Fibroblast of skin of back (primary cell): Measurements from ENCODE around the gene C6orf15. TPM values are rescaled to one million over a fixed set of nuclear protein-coding genes. Genes with fewer than 3 reads are reported as not detected.

Experiments
- DNase-seq: peaks from one replicate; pipeline ENCODE4 v3.0.0-alpha.2; 2013
- polyA plus RNA-seq, 2 experiments: library from polyadenylated mRNA; unstranded; fragments of 120-200 nt; gene quantifications; one replicate each; pipeline ENCODE4 v1.2.1, GENCODE V29; 2013; ENCODE audit not compliant: insufficient read length in 2 of 2

Gene C6orf15
- not detected for polyA plus RNA-seq (2013, experiment 1 of 2; ENCODE audit: insufficient read length)
- polyA plus RNA-seq (2013, experiment 2 of 2; ENCODE audit: insufficient read length) = not detected

DNA sequence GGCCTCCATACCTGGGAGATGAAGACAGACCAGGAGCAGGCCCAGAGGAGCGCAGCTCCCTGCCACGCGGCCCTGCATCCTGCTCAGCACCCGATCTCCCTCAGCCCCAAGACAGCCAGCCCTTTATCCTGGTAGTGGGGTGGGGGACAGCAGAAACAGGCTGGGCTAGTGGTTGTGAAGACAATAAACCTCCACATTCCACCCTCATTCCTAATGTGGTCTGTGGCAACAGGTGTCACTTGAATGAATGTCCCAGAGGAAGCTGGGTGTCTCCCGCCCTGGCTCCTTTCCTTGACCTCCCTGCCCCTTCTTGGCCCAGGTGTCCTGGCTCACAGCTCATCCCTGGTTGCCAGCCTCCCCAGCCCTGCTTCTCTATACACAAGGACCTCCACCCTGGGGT lies at the start of gene C6orf15:
Gene C6orf15 (minus strand): TSS at position 98 of the 400 bp plus-strand sequence. CDS start 20 bp downstream, at position 78.
- DNase-seq = no peak

DNA sequence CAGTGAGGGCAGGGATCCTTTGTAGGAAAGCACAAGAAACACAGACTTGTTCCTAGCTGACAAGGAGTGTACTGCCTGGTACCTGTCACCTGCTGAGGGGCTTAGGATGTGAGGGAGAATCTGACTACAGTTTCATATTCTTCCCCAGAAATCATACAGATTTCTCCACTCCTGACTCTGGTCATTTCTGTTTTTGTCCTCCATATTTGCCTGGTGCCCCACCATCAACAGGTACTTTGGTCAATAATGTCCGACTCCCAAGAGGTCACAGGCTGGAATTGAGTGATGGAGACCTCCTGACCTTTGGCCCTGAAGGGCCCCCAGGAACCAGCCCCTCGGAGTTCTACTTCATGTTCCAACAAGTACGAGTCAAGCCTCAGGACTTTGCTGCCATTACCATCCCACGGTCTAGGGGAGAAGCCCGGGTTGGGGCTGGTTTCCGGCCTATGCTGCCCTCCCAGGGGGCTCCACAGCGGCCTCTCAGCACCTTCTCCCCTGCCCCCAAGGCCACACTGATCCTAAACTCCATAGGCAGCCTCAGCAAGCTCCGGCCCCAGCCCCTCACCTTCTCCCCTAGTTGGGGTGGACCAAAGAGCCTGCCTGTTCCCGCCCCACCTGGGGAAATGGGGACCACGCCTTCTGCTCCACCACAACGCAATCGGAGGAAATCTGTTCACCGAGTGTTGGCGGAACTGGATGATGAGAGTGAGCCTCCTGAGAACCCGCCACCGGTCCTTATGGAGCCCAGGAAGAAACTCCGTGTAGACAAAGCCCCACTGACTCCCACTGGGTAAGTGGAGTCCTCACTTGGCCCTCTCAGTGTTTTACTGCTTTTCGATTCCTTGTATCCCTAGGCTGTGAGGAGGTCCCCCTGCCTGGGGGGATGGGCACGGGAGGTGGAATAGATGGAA lies 49.1 kb upstream of the C6orf15 start:
- no peak for DNase-seq

DNA sequence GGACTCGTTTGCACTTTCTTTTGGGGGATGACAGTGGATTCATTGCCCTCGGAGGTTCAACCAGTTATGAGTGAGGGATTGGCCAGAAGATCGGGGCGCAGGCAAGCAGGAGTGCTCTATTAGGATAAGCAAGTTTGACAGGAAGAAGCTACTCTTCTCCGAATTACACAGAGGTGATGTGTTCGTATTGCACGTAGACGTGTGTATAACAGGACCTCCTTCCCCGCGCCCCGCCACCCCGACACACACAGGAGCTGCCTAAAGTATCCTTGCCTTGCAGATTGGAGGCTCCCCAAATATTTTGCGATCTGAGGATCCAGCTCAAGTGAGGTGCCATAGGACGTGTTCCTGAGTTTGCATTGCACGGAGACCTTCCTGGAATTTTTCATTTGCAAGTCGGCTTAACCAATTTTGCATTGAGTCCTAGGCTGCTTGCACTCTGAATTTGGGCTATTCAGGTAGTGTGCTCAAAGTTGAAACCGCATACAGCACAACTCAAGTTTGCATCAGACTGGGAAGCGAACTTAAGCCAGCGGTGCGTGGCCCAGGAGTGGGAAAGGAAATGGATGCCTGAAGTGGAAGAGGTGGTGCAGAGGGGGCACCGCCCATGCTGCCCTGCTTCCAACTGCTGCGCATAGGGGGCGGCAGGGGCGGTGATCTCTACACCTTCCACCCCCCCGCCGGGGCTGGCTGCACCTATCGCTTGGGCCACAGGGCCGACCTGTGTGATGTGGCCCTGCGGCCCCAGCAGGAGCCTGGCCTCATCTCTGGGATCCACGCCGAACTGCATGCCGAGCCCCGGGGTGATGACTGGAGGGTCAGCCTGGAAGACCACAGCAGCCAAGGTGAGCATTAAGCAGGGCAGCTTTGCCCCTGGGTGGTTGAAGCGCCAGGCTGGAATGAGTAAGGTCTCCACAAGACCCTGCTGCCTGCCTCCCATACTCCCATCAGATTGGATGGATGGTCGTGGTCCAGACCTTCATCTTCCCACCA lies 46.8 kb upstream of the C6orf15 start:
- no peak for DNase-seq

DNA sequence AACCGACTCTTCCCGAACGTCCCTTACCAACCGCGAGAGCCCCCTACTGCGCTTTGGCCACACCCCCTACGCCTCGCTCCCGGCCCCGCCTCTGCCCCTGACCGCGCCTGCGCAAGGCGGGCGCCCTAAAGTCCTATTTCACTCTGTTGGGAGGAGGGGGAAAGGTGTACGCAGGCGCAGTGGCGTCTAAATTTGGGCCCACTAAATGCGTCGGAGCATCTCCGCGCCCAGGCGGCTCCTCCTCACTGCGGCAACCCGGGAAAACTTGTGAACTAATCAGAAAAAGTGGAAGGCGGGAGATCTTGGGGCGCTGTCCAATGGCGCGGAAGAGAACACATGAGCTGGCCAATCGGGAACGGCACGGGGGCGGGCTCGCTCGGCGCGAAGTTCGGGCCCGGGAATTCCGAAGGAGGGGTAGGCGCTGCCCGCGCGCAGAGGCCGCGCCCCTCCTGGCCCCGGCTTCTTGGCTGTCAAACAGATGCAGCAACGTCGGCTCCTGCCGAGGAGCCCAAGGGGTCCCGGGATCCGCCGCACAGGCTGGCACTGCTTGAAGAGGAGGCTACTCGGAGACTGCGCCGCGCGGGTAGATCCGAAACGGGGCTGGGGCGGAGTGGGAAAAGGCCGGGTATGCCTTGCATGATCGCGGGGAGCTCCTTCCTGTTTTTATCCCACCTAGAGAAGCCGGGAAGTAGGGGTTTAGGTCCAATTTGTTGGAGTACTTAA lies 45.9 kb upstream of the C6orf15 start, which contains the start of gene TCF19:
Gene TCF19 (plus strand): TSS at position 450 of the 723 bp plus-strand sequence. CDS start 881 bp downstream, outside the sequence.
- peak; percentile 99 for DNase-seq

DNA sequence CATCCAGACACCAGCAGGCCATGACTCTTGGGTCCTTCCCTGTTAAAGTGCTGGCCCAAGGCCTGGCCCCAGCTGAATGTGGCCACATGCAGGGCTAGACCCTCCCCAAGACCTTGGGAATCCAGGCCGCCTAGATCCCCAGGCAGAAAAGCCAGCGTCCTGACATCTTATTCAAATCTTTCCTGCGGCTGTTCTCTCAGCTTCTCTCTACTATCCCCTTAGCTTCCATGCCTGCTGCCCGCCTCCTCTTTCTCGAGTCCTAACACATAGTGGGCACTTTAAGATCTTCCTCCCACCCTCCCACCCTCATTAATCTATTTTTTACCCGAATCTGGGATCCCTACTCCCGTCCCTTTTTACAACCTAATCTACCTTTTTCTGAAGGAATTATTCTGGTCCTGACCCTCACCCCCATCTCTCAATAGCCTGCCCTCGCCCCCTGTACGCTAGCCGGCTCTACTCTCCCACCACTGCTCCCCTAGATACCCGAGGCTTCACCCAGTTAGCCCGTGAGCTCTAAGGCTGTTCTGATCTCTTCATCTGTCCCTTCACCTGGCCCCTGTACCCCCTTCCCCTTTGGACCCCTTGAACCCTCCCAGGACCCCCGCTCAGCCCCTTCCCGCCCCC lies 45.3 kb upstream of the C6orf15 start, which contains the start of gene CCHCR1:
Gene CCHCR1 (minus strand): TSS at position 290 of the 627 bp plus-strand sequence. CDS start 202 bp downstream, at position 88.
- no peak for DNase-seq

DNA sequence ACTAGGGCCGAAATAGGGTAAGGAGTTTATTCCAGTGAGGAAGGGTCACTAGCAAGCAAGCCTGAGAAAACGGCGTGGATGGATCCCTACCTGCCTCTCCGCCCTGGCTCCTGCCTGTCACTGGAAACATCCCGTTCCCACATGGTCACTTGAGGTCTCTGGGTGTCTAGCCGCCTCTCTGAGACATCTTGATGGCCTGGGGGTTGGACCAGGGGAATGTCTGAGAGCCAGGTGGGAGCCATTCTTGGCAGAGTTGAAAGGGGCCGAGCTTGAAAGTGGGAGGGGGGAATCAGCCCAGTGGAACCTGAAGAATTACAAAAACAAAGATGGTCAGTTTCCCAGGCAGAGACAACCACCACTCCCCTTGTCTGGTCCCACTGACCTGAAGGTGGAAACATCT lies 44.3 kb upstream of the C6orf15 start:
- no peak for DNase-seq

DNA sequence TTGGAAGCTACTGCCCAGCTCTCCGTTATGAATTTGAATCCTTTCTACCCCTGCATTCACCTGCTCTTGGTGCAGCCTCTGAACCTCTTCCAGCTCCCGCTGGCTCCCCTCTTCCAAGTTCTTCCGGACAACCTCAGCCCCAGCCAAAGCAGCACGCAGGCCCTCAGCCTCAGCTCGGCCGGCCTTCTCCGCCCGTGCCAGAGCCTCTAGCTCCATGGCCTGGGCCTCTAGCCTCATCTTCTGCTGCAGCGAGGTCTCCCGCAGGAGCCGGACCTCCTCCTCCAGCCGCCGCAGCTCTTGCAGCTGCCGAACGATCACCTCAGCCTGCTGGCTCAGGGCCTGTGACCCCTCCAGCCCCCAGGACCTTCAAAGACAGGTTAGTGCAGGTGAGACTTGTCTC lies 42.1 kb upstream of the C6orf15 start:
- DNase-seq = no peak

DNA sequence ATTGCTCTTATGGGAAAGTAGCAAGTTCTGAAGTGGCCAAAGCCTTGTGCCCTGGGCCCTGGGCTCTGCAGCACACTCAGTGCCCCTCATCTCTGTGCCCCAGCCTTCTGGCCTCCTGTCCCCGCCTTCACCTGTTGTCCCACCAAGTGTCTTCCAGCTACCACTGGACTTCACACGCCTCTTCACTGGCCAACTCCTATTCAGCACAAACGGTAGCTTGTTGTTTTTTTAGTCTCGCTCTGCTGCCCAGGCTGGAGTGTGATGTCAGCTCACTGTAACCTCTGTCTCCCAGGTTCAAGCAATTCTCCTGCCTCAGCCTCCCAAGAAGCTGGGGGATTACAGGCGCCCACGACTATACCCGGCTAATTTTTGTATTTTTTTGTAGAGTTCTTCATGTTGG lies 40.4 kb upstream of the C6orf15 start:
- no peak for DNase-seq

DNA sequence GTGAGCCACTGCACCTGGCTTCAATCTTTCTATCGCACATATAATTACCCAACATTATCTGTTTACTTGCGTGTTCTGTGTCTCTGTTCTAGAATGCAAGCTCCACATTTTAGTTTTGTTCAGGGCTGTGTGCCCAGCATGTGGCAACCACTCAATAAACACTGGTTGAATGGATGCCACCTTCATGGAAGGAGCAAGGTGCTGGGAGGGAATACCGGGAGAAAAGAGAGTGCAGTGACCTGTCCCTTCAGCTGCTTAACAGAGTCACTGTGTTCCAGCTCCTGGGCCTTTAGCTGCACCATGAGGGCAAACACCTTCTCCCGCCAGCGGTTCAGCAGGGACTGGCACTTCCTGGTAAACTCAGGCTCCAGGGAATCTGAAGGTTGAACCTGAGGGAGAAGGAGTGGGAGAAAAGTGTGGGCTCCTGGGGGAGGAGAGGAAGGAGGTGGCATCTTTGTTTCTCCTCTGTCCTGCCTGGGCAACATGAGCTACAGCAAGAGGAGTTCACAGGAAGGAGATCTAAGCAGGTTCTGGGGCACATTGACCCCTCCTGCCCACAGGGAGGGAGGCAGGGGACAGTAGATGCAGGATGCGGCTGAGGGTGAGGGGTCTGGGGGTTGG lies 37.6 kb upstream of the C6orf15 start:
- DNase-seq = no peak

DNA sequence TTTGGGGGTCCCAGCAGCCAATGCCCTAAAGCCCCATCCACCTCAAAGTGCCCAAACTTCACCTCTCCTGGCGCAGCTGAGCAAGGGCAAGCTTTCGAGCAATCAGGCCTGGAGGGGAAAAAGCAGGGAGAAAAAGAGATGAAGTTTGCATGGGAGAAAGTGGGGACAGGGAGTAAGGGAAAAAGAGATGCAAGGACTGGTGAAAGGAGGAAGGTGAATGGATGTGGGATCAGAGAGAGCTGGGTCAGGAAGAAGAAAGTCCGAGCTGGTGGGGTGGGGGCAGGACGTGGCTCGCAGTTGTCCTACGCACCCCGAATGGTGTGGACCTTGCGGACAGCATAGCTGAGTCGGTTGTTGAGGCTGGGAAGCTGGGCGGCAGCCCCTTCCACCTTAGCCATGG lies 33.0 kb upstream of the C6orf15 start:
- DNase-seq = no peak

DNA sequence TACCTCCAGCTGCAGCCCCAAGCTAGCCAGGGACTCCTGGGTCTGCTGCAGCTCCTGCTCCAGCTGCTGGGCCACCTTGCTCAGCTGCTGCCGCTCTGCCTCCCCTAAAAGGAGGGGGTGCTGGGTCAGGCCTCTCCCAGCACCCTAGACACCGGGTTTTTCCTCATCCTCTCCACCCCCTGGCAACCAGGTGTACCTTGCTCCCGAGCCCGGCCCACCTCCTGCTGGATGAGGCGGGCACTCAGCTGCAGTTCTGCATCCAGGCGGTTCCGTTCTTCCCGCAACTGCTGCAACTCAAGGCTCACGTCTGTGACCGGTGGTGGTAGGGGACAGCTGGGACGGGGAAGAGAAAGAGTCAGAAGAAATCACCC lies 32.6 kb upstream of the C6orf15 start:
- no peak for DNase-seq

DNA sequence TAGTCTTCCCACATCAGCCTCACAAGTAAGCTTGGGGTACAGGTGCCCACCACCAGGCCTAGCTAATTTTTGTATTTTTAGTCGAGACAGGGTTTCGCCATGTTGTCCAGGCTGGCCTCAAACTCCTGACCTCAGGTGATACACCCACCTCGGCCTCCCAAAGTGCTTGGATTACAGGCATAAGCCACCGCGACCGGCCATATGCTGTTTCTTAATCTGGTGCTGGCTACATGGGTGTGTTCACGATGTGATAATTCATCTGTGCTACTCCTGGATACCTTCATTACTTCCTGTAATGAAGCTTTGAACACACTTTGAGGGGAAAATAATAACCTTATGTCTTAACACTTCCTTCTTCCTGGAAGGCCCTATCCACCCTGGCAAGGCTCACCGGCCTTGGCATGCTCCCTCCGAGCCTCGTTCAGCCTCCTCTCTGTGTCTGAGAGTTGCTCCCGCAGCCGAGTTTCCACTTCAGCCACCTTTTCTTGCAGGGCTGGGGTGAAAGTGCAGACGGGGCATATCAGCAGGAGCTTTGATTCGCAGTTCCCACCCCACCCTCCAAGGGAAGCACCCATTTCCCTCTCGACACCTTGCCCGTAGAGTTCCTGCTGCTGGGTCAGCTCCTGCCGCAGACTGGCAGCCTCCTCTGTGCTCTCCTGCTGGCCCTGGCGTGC lies 32.1 kb upstream of the C6orf15 start:
- DNase-seq = no peak

DNA sequence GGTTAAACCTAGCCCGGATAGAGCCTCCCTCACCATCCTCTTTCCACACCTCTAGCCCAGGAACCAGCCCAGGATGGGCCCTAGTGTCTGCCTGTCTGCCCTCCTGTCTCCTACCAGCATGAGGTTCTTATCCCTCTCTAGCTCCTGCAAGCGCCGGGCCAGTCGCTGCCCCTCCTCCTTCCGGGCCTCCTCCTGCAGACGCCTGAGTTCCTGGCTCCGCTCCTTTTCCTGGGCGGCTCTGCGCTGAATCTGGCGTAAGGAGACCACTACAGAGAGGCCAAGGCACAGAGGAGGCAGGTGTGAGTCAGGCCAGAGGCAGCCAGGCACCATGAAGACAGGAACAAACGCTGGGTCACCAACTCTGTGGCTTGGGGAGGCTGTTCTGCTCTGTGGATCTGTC lies 30.8 kb upstream of the C6orf15 start:
- peak; percentile 83 for DNase-seq

DNA sequence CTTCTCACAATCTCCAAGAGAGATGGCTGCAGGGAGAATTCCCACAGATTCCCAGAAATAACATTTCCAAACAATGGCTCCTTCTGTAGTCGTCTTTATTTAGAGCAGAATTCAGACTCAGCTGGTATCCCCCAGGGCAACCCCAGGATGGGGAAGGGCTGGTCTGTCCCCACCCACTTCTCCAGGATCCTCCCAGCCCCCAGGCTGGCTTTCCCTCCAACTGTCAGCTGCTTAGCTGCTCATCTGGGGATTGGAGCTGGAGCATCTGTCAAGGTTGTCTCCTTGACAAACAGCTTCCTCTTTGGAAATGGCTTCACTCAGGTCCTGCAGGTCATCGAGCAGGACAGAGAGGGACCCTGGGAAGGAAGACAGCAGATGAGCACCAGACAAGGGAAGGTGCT lies 30.0 kb upstream of the C6orf15 start:
- DNase-seq = no peak

DNA sequence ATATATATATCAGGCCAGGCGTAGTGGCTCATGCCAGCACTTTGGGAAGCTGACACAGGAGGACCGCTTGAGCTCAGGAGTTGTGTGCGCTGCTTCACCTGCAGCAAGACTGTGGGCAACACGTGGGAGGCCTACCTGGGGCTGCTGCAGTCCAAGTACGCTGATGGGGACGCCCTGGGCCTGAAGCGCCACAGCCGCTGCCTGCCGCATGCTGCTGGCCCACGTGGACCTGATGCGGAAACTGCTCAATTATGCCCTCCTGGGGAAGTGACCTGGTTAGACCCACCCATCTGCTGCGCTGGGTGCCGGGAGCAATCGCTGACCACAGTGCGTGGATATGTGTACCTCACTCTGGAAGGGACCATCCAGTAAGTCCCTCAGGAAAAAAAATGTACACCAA lies 28.3 kb upstream of the C6orf15 start:
- DNase-seq = no peak

DNA sequence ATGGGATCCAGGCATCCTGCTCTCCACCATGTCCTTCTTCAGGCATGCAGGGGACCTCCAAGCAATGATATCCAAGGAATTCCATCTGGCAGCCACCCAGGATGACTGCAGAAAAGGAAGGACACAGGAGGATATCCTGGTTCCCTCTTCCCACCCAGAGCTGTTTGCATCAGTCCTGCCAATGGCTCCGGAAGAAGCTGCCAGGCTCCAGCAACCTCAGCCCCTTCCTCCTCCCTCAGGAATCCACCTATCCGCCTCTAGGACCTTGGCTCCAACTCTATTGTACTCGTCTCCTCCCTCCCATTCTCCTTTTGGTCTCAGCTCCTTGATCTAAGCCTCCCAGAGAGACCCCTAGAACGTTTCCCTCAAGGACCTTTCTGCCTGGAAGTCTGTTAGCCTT lies 27.2 kb upstream of the C6orf15 start:
- DNase-seq = peak; percentile 89

DNA sequence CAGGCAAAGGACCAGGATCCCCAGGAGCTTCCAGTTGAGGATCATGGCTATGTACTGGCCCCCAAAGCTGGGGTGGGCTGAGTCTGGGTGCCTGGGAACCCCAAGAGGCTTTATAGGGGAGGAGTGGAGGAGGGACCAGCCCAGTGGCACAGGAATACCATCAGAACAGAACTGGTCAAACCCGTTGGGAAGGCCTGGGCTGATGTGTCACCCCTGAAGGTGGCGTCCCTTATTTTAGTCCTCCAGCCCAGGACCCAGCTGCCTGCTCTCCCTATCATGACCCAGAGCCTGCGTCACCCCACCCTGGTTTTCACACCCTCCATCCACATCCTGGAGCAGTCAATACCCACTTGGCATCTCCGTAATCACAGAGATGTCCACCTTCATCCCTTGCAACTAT lies 26.6 kb upstream of the C6orf15 start, which contains the start of gene PSORS1C2:
Gene PSORS1C2 (minus strand): TSS at position 85 of the 400 bp plus-strand sequence. CDS start 40 bp downstream, at position 45.
- DNase-seq = no peak

DNA sequence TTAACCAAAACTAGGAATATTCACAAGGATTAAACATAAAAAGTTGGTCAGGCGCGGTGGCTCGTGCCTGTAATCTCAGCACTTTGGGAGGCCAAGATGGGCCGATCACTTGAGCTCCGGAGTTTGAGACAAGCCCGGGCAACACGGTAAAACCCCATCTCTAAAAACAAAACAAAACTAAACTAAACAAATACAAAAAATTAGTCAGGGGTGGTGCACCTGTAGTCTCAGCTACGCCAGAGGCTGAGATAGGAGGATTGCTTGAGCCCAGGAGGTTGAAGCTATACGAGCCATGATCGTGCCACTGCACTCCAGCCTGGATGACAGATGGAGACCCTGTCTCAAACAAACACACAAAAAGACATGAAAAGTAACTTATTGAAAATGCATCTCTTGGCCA lies 23.3 kb upstream of the C6orf15 start:
- no peak for DNase-seq

DNA sequence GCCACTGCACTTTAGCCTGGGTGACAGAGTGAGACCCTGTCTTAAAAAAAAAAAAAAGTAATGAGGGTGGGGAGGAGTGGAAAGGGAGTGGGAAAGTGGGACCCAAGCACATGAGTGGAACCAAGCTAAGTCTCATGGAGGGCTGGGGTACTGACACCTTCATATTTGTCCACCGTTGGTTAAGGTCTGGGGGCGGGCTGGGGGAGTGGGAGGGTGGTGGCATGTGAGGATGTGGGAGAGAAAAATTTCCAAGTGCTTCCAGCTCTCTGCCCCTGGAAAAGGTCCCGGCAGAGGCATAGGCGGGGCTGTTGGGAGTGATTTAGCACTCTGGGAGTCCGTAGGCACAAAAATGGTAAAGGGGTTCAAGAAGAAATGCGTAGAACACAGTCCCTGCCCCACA lies 20.4 kb upstream of the C6orf15 start:
- DNase-seq = no peak

DNA sequence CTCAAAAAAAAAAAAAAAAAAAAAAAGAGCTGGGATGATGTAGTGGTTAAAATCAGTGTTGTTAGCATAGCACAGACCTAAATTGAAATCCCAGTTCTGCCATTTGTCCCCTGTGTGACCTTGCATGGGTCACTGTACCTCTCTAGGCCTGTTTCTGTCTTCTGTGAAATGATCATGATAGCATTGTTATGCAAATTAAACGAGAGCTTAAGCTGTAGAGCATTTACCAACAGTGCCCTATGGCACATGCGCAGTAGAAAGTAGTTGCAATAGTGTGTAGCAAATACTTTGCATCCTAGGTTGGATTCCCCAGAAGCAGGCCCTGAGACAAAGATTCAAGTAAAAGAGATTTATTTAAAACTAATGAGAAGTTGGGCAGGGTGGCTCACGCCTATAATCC lies 19.2 kb upstream of the C6orf15 start:
- no peak for DNase-seq
